ENCODE measurements around the gene PNPLA7.
"Not testable (repeated sequence)": the region's sequence is repeated elsewhere in the genome, so short reads cannot be mapped to it uniquely, and the experiment has no call there.

PNPLA7 gene

GRCh38 chr9:137543237-137543963, 6.8 kb downstream of the PNPLA7 start:
- DNase-seq (ENCODE audit: low read depth in 2 of 2, low spot score in 1 of 2), result no peak

- no peak for DNase-seq (ENCODE audit: low read depth in 2 of 2, low spot score in 1 of 2)
Observed at GRCh38 chr9:137542486-137542885, 7.7 kb downstream of the PNPLA7 start.

- no peak for DNase-seq (ENCODE audit: low read depth in 2 of 2, low spot score in 1 of 2)
Observed at GRCh38 chr9:137540536-137540935, 9.7 kb downstream of the PNPLA7 start.

- no peak for DNase-seq (ENCODE audit: low read depth in 2 of 2, low spot score in 1 of 2)
Observed at GRCh38 chr9:137538058-137538457, 12.1 kb downstream of the PNPLA7 start.

GRCh38 chr9:137536594-137537131, 13.5 kb downstream of the PNPLA7 start:
- DNase-seq (ENCODE audit: low read depth in 2 of 2, low spot score in 1 of 2), result not testable (repeated sequence)

- no peak for DNase-seq (ENCODE audit: low read depth in 2 of 2, low spot score in 1 of 2)
Observed at GRCh38 chr9:137535120-137535428, 15.1 kb downstream of the PNPLA7 start.

- DNase-seq (ENCODE audit: low read depth in 2 of 2, low spot score in 1 of 2), result no peak
Observed at GRCh38 chr9:137534256-137535119, 15.7 kb downstream of the PNPLA7 start.

- DNase-seq (ENCODE audit: low read depth in 2 of 2, low spot score in 1 of 2), result not testable (repeated sequence)
Observed at GRCh38 chr9:137532891-137533468, 17.2 kb downstream of the PNPLA7 start.

GRCh38 chr9:137531099-137531765, 19.0 kb downstream of the PNPLA7 start:
- DNase-seq (ENCODE audit: low read depth in 2 of 2, low spot score in 1 of 2), result no peak

GRCh38 chr9:137530331-137530730, 19.9 kb downstream of the PNPLA7 start:
- DNase-seq (ENCODE audit: low read depth in 2 of 2, low spot score in 1 of 2), result no peak

GRCh38 chr9:137524981-137525317, 25.3 kb downstream of the PNPLA7 start:
- no peak for DNase-seq (ENCODE audit: low read depth in 2 of 2, low spot score in 1 of 2)

- no peak for DNase-seq (ENCODE audit: low read depth in 2 of 2, low spot score in 1 of 2)
Observed at GRCh38 chr9:137524161-137524980, 25.8 kb downstream of the PNPLA7 start.

GRCh38 chr9:137522746-137523455, 27.3 kb downstream of the PNPLA7 start:
- no peak for DNase-seq (ENCODE audit: low read depth in 2 of 2, low spot score in 1 of 2)

- no peak for DNase-seq (ENCODE audit: low read depth in 2 of 2, low spot score in 1 of 2)
Observed at GRCh38 chr9:137521405-137521985, 28.7 kb downstream of the PNPLA7 start.

- no peak for DNase-seq (ENCODE audit: low read depth in 2 of 2, low spot score in 1 of 2)
Observed at GRCh38 chr9:137520614-137521404, 29.4 kb downstream of the PNPLA7 start.

- DNase-seq (ENCODE audit: low read depth in 2 of 2, low spot score in 1 of 2), result no peak
Observed at GRCh38 chr9:137519553-137519952, 30.6 kb downstream of the PNPLA7 start.

GRCh38 chr9:137518661-137519459, 31.3 kb downstream of the PNPLA7 start:
- not testable (repeated sequence) for DNase-seq (ENCODE audit: low read depth in 2 of 2, low spot score in 1 of 2)
